Mucosa of descending colon (tissue), 3 donors: ENCODE data around the gene C1QTNF5. TPM values are rescaled to one million over a fixed set of nuclear protein-coding genes. Genes with fewer than 3 reads are reported as not detected.

Source experiments
- ATAC-seq: fragments of 200-7000 bp; cut with Tn5 transposase; one replicate; pipeline ENCODE4 v1.9.1; 2020; ENCODE audit warnings: mild to moderate bottlenecking, moderate library complexity
- DNase-seq, 3 donors: peaks; one replicate each; pipeline ENCODE4 v3.0.0-alpha.2; 2020
- H3K36me3 ChIP-seq: fragments of 200-600 bp; one replicate; pipeline ENCODE4 v1.8.0; 2021; ENCODE audit warnings: low read depth, mild to moderate bottlenecking
- H3K4me1 ChIP-seq: fragments of 200-600 bp; one replicate; pipeline ENCODE4 v1.8.0; 2021; ENCODE audit warnings: low read depth, mild to moderate bottlenecking
- H3K4me3 ChIP-seq: fragments of 200-600 bp; one replicate; pipeline ENCODE4 v1.8.0; 2021; ENCODE audit warnings: mild to moderate bottlenecking
- H3K9me3 ChIP-seq: fragments of 200-600 bp; one replicate; pipeline ENCODE4 v1.8.0; 2021; ENCODE audit warnings: mild to moderate bottlenecking
- intact Hi-C, 2 donors: fragments of 100-400 bp; cut with DNase I in 1 of 2; cut with micrococcal nuclease in 1 of 2; formaldehyde crosslinking; loops; one replicate each; pipeline versions ENCODE4 v1.11.0 to v1.11.1; 2022; cut with DNase I, micrococcal nuclease
- total RNA-seq, 3 donors: library from RNA; stranded (reverse); fragmentation: NEBNext Ultra II Directional in 2 of 3; extraction: Animal tissue kit (Norgen Biotek cat#: 25700) in 2 of 3; gene quantifications; one replicate each; pipeline versions ENCODE4 v1.2.1 to v1.2.4, GENCODE V29; 2021 to 2023
- TF ChIP-seq, protein P1 (sequence below): fragments of 200-600 bp; IDR thresholded peaks from one replicate; pipeline ENCODE4 v1.8.0; 2022; ENCODE audit warnings: antibody characterized with exemption, mild to moderate bottlenecking
- donor health status: DM: no; HTN: no; CAD: no; lungs with moderate emphysema.
- donor health status: DM: no; HTN: no; CAD: no.
- donor health status: DM: no; HTN: yes; CAD: no.

Gene C1QTNF5
- total RNA-seq, 3 donors from 2014 or later, result 5.1 to 13.9 (median 9.3) TPM

DNA sequence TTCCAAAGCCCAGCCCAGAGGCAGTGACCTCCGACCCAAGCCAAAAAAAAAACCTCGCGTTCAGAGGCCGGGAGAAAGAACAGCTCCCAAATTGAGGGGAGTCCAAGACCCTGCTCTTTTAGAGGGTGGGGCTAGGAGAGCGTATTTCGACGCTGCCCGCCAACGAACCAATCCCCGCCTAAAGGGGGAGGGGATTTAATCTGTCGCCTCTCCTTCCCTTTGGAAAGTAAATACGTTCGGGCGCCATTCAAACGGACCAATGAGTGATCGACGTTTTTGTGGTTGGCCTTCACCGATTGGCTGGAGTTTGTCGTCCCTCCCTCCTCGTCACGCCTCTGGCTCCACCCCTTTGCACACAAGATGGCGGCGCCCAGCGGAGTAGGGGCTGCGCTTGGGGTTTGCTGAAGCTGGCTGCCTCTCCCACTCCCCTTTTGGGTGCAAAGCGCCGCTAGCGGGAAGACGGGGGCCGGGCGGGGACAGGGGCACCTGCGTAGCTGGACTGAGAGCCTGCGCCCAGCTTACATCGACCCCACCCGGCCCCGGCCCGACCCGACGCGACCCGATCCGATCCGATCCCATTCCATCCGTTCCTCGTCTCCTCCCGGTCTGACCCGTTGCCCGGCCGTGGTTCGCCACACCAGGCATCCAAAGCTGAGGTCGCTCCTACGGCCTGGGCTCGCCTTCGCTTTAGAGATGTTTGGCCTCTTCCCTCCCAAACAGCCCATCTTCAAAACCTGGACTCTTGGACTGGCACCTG lies 6.3 kb downstream of the C1QTNF5 start, which contains the start of gene RNF26:
Gene RNF26 (plus strand): TSS at position 354 of the 757 bp plus-strand sequence. CDS start 596 bp downstream, outside the sequence.
- H3K36me3 ChIP-seq, result no peaks in the 10 kb centered on the region
- peaks cover 10% of the 10 kb centered on the region for H3K4me1 ChIP-seq
- ATAC-seq, result peak; percentile 98
- TF ChIP-seq, protein P1, sequence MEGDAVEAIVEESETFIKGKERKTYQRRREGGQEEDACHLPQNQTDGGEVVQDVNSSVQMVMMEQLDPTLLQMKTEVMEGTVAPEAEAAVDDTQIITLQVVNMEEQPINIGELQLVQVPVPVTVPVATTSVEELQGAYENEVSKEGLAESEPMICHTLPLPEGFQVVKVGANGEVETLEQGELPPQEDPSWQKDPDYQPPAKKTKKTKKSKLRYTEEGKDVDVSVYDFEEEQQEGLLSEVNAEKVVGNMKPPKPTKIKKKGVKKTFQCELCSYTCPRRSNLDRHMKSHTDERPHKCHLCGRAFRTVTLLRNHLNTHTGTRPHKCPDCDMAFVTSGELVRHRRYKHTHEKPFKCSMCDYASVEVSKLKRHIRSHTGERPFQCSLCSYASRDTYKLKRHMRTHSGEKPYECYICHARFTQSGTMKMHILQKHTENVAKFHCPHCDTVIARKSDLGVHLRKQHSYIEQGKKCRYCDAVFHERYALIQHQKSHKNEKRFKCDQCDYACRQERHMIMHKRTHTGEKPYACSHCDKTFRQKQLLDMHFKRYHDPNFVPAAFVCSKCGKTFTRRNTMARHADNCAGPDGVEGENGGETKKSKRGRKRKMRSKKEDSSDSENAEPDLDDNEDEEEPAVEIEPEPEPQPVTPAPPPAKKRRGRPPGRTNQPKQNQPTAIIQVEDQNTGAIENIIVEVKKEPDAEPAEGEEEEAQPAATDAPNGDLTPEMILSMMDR, result no peak
- intact Hi-C loops, result no loop called here
- H3K4me3 ChIP-seq, result peak within 1 kb of the TSS; percentile 73
- DNase-seq, result peak; percentile 90 to 98 (median 94)
- no peaks in the 10 kb centered on the region for H3K9me3 ChIP-seq

- no peaks in the 10 kb centered on the region for H3K9me3 ChIP-seq
- TF ChIP-seq, protein P1, result no peak
- no peaks in the 10 kb centered on the region for H3K36me3 ChIP-seq
- peak in 1 of 3 donors; percentile 1 for DNase-seq
- ATAC-seq, result no peak
- intact Hi-C loops, result no loop called here
- H3K4me1 ChIP-seq, result peaks cover 10% of the 10 kb centered on the region
- no peak overlapping the region for H3K4me3 ChIP-seq
Measured at GRCh38 chr11:119332111-119332765, 8.4 kb downstream of the C1QTNF5 start.

GRCh38 chr11:119330237-119330636 lies 10.4 kb downstream of the C1QTNF5 start:
- no peaks in the 10 kb centered on the region for H3K36me3 ChIP-seq
- DNase-seq (no peak), ATAC-seq (no peak)
- TF ChIP-seq, protein P1, result no peak
- H3K4me1 ChIP-seq, result peaks cover 5% of the 10 kb centered on the region
- intact Hi-C loops, result no loop called here
- H3K9me3 ChIP-seq, result no peaks in the 10 kb centered on the region
- no peak overlapping the region for H3K4me3 ChIP-seq

- H3K36me3 ChIP-seq, result no peaks in the 10 kb centered on the region
- DNase-seq (no peak), ATAC-seq (no peak)
- no peaks in the 10 kb centered on the region for H3K9me3 ChIP-seq
- TF ChIP-seq, protein P1, result no peak
- no peaks in the 10 kb centered on the region for H3K4me1 ChIP-seq
- H3K4me3 ChIP-seq, result no peak overlapping the region
- intact Hi-C loops, result loop anchor here in 1 of 2 donors (10.0 kb wide), 1 partner anchor 125 kb away; the partner anchor contains the start of gene CBL
Measured at GRCh38 chr11:119329320-119329719, 11.4 kb downstream of the C1QTNF5 start.

DNA sequence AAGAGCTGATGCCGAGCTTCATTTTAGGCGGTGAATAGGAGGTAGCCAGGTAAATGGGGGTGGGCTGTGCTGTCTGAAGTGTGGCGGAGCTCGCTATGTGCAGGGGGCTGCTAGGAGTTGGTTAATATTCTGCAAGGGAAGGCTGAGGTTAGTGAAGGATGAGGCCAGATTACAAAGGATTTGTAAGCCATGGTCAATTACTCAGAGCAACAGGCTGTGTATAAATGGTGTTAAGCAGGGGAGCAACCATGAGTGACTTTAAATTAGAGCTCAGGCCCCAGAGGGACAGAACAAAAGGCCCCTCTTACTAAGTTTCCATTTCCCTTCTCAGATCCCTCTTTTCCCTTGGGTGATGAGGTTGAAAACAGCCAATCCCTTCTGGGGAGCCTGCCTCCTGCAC lies 16.5 kb downstream of the C1QTNF5 start:
- TF ChIP-seq, protein P1, result no peak
- no peak for DNase-seq
- H3K4me1 ChIP-seq, result peaks cover 13% of the 10 kb centered on the region
- intact Hi-C loops, result loop anchor here in 1 of 2 donors (10.0 kb wide), 1 partner anchor 119 kb away; the partner anchor contains the start of gene CBL
- no peak overlapping the region for H3K4me3 ChIP-seq
- H3K36me3 ChIP-seq, result no peaks in the 10 kb centered on the region
- H3K9me3 ChIP-seq, result no peaks in the 10 kb centered on the region
- ATAC-seq, result no peak
